ENCODE data around the gene GIMAP8. TPM values are rescaled to one million over a fixed set of nuclear protein-coding genes. Genes with fewer than 3 reads are reported as not detected.

The GIMAP8 gene
- total RNA-seq, 1 experiment from 2014 or later: not detected

DNA sequence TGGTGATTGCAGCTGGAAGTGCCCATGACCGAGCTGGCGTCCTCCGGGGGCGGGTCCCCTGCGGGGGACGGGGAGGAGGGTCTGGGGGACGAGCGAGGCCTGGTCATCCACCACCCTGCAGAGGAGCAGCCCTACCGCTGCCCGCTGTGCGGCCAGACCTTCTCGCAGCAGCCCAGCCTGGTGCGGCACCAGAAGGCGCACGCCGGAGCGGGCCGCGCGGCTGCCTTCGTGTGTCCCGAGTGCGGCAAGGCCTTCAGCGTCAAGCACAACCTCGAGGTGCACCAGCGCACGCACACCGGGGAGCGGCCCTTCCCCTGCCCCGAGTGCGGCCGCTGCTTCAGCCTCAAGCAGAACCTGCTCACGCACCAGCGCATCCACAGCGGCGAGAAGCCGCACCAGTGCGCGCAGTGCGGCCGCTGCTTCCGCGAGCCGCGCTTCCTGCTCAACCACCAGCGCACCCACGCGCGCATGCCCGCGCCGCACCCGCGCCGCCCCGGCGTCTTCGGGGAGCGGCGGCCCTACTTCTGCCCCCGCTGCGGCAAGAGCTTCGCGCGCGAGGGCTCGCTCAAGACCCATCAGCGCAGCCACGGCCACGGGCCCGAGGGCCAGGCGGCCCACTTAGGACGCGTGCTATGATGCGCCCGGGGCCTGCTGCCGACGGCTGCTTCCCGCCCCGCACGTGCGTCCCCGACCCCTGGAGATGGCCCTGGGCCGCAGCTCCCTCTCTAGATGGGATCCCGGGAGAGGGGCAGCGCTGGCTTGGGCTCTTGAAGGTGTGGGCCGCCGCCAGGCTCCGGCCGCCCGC, 42.6 kb upstream of the GIMAP8 start:
- Histone ChIP-seq H3K9me3 (ENCODE audit: control insufficient read depth, low read depth, low read length) (no peaks in the 10 kb centered on the region), H2BK5ac (ENCODE audit: insufficient read length, low read length) (no peak overlapping the region), H3K79me1 (ENCODE audit: insufficient read depth, low read depth, low read length, poor library complexity, severe bottlenecking) (no peaks in the 10 kb centered on the region), H2AK5ac (ENCODE audit: insufficient read length, low read length) (no peak overlapping the region), H4K20me1 (ENCODE audit: control insufficient read depth, insufficient read depth, insufficient read length) (no peaks in the 10 kb centered on the region), H3K23me2 (ENCODE audit: insufficient read length, low read depth, low read length, poor library complexity, severe bottlenecking) (peaks cover 8% of the 10 kb centered on the region), H4K5ac (ENCODE audit: insufficient read length, low read depth, low read length) (no peak overlapping the region), H3K14ac (ENCODE audit: insufficient read depth, low read length) (no peak overlapping the region), H3K9ac (ENCODE audit: extremely low read depth, insufficient read length, low read length) (no peak overlapping the region), H2BK15ac (ENCODE audit: low read depth, low read length) (no peak overlapping the region), H3K4me2 (ENCODE audit: insufficient read depth, insufficient read length, low read length) (no peak overlapping the region), H2BK20ac (ENCODE audit: low read depth, low read length, poor library complexity, severe bottlenecking) (no peak overlapping the region), H2BK12ac (ENCODE audit: insufficient read length, low read depth, low read length) (no peak overlapping the region), H3K79me2 (ENCODE audit: insufficient read depth, low read length) (no peaks in the 10 kb centered on the region), H3T11ph (ENCODE audit: low read length) (no peak overlapping the region), H3K56ac (ENCODE audit: insufficient read length, low read depth, low read length) (no peak overlapping the region), H2AFZ (ENCODE audit: low read length) (no peak overlapping the region), H4K8ac (replicated peaks; ENCODE audit: insufficient read length, low read depth, low read length) (no peak overlapping the region), H3K4ac (ENCODE audit: low read depth, low read length) (no peak overlapping the region), H3K27ac (ENCODE audit: insufficient read length, low read depth, low read length) (no peak overlapping the region), H4K91ac (ENCODE audit: insufficient read length, low read depth, low read length) (no peak overlapping the region), H3K27me3 (ENCODE audit: insufficient read depth, low read length) (no peaks in the 10 kb centered on the region), H3K4me1 (ENCODE audit: insufficient read depth, low read length) (peaks cover 19% of the 10 kb centered on the region; the same call in 1 of the 2 replicates), H2BK120ac (ENCODE audit: low read depth, low read length, poor library complexity, severe bottlenecking) (no peak overlapping the region), H3K23ac (ENCODE audit: insufficient read length, low read depth, low read length) (no peak overlapping the region), H3K18ac (ENCODE audit: insufficient read length, low read depth, low read length) (no peak overlapping the region)
- no peak overlapping the region for H3K27ac Mint-ChIP-seq
- TF ChIP-seq, protein P1, sequence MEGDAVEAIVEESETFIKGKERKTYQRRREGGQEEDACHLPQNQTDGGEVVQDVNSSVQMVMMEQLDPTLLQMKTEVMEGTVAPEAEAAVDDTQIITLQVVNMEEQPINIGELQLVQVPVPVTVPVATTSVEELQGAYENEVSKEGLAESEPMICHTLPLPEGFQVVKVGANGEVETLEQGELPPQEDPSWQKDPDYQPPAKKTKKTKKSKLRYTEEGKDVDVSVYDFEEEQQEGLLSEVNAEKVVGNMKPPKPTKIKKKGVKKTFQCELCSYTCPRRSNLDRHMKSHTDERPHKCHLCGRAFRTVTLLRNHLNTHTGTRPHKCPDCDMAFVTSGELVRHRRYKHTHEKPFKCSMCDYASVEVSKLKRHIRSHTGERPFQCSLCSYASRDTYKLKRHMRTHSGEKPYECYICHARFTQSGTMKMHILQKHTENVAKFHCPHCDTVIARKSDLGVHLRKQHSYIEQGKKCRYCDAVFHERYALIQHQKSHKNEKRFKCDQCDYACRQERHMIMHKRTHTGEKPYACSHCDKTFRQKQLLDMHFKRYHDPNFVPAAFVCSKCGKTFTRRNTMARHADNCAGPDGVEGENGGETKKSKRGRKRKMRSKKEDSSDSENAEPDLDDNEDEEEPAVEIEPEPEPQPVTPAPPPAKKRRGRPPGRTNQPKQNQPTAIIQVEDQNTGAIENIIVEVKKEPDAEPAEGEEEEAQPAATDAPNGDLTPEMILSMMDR (conservative IDR thresholded peaks at IDR 0.05): no peak
- WGBS (ENCODE audit: extremely low coverage, insufficient read length, low lambda C conversion rate): no CpG with 5 or more reads among the region's 91 CpGs
- no peaks in the 10 kb centered on the region for H3K9me3 Mint-ChIP-seq
- H3K4me1 Mint-ChIP-seq: peaks cover 42% of the 10 kb centered on the region in 2 experiments
- DNase-seq: no peak
- H3K4me3 Mint-ChIP-seq: no peak overlapping the region
- peaks cover 14 to 42% (median 40%) of the 10 kb centered on the region in 3 experiments for H3K36me3 Mint-ChIP-seq (ENCODE audit: insufficient read depth in 1 of 3, low read depth in 3 of 3)
- H3K27me3 Mint-ChIP-seq (ENCODE audit: low read depth): no peaks in the 10 kb centered on the region; the same call in 1 of the 2 replicates

Data from H9 (cell line).